ENCODE data around the gene HBM. TPM values are rescaled to one million over a fixed set of nuclear protein-coding genes. Genes with fewer than 3 reads are reported as not detected.

Gene HBM
- polyA plus RNA-seq, 1 of the 3 experiments (the other 2 are of a cell fraction): not detected

DNA sequence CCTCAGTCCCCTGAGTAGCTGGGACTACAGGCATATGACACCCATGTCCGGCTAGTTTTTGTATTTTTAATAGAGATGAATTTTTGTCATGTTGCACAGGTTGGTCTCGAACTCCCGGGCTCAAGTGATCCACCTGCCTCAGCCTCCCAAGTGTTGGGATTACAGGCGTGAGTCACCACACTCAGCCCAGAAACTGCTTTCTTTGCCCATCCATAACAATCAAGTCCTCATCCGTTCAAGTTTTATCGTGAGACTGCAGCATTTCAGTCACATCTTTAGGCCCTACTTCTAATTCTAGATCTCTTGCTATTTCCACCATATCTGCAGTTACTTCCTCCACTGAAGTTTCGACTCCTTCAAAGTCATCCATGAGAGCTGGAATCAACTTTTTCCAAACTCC is 33.7 kb upstream of the HBM start (continued):
- no peak for TF ChIP-seq YY1 (IDR thresholded peaks at IDR 0.05; ENCODE audit: low read depth)
- no peak for TF ChIP-seq MXI1 (IDR thresholded peaks at IDR 0.05; ENCODE audit: low read depth, low read length)

DNA sequence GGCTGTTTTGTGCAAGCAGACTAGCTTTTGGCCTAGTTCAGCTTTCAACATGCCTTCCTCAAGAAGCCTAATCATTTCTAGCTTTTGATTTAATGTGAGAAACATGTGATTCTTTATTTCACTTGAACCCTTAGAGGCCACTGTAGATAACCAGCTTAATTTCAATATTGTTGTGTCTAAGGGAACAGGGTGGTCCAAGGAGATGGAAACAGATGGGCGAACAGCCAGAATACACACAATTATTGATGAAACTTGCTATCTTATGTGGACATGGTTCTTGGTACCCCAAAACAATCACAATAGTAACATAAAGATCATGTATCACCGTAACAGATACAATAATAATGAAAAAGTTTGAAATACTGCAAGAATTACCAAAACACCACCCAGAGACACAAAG is 32.1 kb upstream of the HBM start:
- Histone ChIP-seq H3K9me2 (no peaks in the 10 kb centered on the region), H3K9me3 (no peaks in the 10 kb centered on the region), H3K27ac (ENCODE audit: low read depth in 2 of 2, low read length in 1 of 2) (no peak overlapping the region), H3K36me3 (replicated peaks in 1 of 2; ENCODE audit: control insufficient read depth in 1 of 2, insufficient read depth in 2 of 2, low read length in 1 of 2) (peaks cover 0 to 4% of the 10 kb centered on the region in 2 experiments), H3K4me2 (no peak overlapping the region), H4K20me1 (ENCODE audit: insufficient read depth) (no peaks in the 10 kb centered on the region), H3K4me3 (ENCODE audit: low read depth in 2 of 2, low read length in 1 of 2) (no peak overlapping the region), H3K9ac (no peak overlapping the region), H3K4me1 (ENCODE audit: control insufficient read depth in 1 of 2, insufficient read depth in 2 of 2, low read depth in 1 of 2, low read length in 1 of 2) (peaks cover 4% of the 10 kb centered on the region in 2 experiments; a peak in 1 of 4 replicates), H2AFZ (ENCODE audit: low read depth) (no peak overlapping the region), H3K27me3 (ENCODE audit: insufficient read depth) (no peaks in the 10 kb centered on the region), H3F3A (replicated peaks; ENCODE audit: insufficient read depth) (peaks cover 9% of the 10 kb centered on the region), H3K79me2 (ENCODE audit: insufficient read depth) (peaks cover 76% of the 10 kb centered on the region)
- no peak for TF ChIP-seq MEF2A (IDR thresholded peaks at IDR 0.05; ENCODE audit: borderline replicate concordance, low read depth)
- TF ChIP-seq ELF1 (IDR thresholded peaks at IDR 0.05): no peak
- no peak for TF ChIP-seq FOXM1 (IDR thresholded peaks at IDR 0.05; ENCODE audit: low read depth)
- TF ChIP-seq, protein P1, sequence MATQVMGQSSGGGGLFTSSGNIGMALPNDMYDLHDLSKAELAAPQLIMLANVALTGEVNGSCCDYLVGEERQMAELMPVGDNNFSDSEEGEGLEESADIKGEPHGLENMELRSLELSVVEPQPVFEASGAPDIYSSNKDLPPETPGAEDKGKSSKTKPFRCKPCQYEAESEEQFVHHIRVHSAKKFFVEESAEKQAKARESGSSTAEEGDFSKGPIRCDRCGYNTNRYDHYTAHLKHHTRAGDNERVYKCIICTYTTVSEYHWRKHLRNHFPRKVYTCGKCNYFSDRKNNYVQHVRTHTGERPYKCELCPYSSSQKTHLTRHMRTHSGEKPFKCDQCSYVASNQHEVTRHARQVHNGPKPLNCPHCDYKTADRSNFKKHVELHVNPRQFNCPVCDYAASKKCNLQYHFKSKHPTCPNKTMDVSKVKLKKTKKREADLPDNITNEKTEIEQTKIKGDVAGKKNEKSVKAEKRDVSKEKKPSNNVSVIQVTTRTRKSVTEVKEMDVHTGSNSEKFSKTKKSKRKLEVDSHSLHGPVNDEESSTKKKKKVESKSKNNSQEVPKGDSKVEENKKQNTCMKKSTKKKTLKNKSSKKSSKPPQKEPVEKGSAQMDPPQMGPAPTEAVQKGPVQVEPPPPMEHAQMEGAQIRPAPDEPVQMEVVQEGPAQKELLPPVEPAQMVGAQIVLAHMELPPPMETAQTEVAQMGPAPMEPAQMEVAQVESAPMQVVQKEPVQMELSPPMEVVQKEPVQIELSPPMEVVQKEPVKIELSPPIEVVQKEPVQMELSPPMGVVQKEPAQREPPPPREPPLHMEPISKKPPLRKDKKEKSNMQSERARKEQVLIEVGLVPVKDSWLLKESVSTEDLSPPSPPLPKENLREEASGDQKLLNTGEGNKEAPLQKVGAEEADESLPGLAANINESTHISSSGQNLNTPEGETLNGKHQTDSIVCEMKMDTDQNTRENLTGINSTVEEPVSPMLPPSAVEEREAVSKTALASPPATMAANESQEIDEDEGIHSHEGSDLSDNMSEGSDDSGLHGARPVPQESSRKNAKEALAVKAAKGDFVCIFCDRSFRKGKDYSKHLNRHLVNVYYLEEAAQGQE (IDR thresholded peaks at IDR 0.05; ENCODE audit: low read depth, low read length): no peak
- no peak for TF ChIP-seq TAF1 (IDR thresholded peaks at IDR 0.05; ENCODE audit: borderline replicate concordance, low read depth, low read length)
- no peak for TF ChIP-seq NRF1 (IDR thresholded peaks at IDR 0.05; ENCODE audit: low read depth, low read length)
- TF ChIP-seq TEAD4 (IDR thresholded peaks at IDR 0.05; ENCODE audit: borderline replicate concordance, insufficient read depth): no peak
- TF ChIP-seq, protein P2, sequence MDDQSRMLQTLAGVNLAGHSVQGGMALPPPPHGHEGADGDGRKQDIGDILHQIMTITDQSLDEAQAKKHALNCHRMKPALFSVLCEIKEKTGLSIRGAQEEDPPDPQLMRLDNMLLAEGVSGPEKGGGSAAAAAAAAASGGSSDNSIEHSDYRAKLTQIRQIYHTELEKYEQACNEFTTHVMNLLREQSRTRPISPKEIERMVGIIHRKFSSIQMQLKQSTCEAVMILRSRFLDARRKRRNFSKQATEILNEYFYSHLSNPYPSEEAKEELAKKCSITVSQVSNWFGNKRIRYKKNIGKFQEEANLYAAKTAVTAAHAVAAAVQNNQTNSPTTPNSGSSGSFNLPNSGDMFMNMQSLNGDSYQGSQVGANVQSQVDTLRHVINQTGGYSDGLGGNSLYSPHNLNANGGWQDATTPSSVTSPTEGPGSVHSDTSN (IDR thresholded peaks at IDR 0.05): no peak
- no peak for TF ChIP-seq EP300 (IDR thresholded peaks at IDR 0.05; ENCODE audit: borderline replicate concordance in 1 of 2, low read depth in 1 of 2, low read length in 1 of 2)
- TF ChIP-seq, protein P3, sequence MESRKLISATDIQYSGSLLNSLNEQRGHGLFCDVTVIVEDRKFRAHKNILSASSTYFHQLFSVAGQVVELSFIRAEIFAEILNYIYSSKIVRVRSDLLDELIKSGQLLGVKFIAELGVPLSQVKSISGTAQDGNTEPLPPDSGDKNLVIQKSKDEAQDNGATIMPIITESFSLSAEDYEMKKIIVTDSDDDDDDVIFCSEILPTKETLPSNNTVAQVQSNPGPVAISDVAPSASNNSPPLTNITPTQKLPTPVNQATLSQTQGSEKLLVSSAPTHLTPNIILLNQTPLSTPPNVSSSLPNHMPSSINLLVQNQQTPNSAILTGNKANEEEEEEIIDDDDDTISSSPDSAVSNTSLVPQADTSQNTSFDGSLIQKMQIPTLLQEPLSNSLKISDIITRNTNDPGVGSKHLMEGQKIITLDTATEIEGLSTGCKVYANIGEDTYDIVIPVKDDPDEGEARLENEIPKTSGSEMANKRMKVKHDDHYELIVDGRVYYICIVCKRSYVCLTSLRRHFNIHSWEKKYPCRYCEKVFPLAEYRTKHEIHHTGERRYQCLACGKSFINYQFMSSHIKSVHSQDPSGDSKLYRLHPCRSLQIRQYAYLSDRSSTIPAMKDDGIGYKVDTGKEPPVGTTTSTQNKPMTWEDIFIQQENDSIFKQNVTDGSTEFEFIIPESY (IDR thresholded peaks at IDR 0.05; ENCODE audit: borderline replicate concordance, low read depth): no peak
- TF ChIP-seq RXRA (IDR thresholded peaks at IDR 0.05; ENCODE audit: borderline replicate concordance, low read depth): no peak
- no peak for TF ChIP-seq RCOR1 (IDR thresholded peaks at IDR 0.05; ENCODE audit: low read length)
- TF ChIP-seq, protein P4, sequence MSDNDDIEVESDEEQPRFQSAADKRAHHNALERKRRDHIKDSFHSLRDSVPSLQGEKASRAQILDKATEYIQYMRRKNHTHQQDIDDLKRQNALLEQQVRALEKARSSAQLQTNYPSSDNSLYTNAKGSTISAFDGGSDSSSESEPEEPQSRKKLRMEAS (IDR thresholded peaks at IDR 0.05; ENCODE audit: low read depth): no peak
- no peak for TF ChIP-seq POLR2AphosphoS5 (IDR thresholded peaks at IDR 0.05; ENCODE audit: low read depth, low read length)
- 98% methylated on average over 2 of the region's 2 CpGs for WGBS (ENCODE audit: low lambda C conversion rate)
- no peak for DNase-seq
- POLR2A ChIA-PET: no interaction called here
- CTCF ChIA-PET: interaction anchor here (0.6 to 5.8 kb wide), 6 partner anchors 16 to 228 kb away, joined by 3 to 31 read pairs (median 10); partner anchors contain the start of gene HBQ1

Measured in SK-N-SH (cell line).